ENCODE results near the gene C9orf153. TPM values are rescaled to one million over a fixed set of nuclear protein-coding genes. Genes with fewer than 3 reads are reported as not detected.
A peak's percentile ranks its signal among the peaks of the same experiment; 100 is the strongest.
"Not testable (repeated sequence)": the region's sequence is repeated elsewhere in the genome, so short reads cannot be mapped to it uniquely, and the experiment has no call there.

C9orf153 gene
- total RNA-seq, 1 donor from 2014 or later: not detected

DNA sequence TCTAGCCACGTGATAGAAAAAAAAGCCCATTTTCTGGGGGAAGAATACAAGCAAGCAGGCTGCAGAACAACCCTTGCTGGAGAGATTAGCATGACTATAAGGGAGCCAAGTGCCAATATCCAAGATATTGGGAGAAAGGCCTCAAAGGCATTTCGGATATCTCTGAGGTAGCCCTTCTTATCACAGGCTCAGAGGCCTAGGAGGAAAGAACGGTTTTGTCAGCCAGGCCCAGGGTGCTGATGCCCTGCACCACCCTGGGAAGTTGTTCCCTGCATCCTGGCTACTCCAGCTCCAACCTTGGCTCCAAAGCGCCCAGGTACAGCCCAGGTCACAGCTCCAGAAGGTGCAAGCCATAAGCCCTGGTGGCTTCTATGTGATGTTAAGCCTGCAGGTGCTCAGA lies 66.4 kb downstream of the C9orf153 start:
- DNase-seq (ENCODE audit: low read depth): no peak
- no peak overlapping the region for H3K4me3 ChIP-seq (ENCODE audit: low read depth, low read length)
- TF ChIP-seq, protein P1, sequence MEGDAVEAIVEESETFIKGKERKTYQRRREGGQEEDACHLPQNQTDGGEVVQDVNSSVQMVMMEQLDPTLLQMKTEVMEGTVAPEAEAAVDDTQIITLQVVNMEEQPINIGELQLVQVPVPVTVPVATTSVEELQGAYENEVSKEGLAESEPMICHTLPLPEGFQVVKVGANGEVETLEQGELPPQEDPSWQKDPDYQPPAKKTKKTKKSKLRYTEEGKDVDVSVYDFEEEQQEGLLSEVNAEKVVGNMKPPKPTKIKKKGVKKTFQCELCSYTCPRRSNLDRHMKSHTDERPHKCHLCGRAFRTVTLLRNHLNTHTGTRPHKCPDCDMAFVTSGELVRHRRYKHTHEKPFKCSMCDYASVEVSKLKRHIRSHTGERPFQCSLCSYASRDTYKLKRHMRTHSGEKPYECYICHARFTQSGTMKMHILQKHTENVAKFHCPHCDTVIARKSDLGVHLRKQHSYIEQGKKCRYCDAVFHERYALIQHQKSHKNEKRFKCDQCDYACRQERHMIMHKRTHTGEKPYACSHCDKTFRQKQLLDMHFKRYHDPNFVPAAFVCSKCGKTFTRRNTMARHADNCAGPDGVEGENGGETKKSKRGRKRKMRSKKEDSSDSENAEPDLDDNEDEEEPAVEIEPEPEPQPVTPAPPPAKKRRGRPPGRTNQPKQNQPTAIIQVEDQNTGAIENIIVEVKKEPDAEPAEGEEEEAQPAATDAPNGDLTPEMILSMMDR (conservative IDR thresholded peaks at IDR 0.05; ENCODE audit: low read depth, low read length): no peak

DNA sequence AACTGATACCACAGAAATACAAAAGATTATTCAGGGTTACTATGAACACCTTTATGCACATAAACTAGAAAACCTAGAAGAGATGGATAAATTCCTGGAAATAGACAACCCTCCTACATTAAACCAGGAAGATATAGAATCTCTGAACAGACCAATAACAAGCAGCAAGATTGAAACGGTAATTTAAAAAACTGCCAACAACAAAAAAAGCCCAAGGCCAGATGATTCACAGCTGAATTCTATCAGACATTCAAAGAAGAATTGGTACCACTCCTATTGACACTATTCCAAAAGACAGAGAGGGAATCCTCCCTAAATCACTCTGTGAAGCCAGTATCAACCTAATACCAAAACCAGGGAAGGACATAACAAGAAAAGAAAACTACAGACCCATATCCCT lies 68.8 kb downstream of the C9orf153 start:
- not testable (repeated sequence) for H3K4me3 ChIP-seq (ENCODE audit: low read depth, low read length); DNase-seq (ENCODE audit: low read depth)

DNA sequence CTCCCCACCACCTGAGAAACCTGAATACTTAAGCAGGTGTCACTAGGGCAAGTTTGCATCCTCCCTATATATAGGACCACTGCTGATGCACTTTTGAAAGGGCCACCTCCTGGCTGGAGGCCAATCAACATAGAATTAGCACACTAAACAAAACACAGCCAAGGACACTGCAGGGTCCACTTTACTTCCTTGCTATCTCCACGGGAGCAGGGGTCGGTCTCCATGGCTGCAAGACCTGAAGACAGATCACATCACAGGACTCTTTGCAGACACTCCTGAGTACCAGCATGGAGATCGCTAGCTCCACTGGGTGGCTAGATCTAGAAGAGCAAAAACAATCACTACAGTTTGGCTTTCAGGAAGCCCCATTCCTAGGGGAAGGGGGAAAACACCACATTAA lies 72.3 kb downstream of the C9orf153 start:
- no peak for DNase-seq (ENCODE audit: low read depth)
- H3K4me3 ChIP-seq (ENCODE audit: low read depth, low read length): no peak overlapping the region
- TF ChIP-seq, protein P1 (conservative IDR thresholded peaks at IDR 0.05; ENCODE audit: low read depth, low read length): peak; percentile 41

DNA sequence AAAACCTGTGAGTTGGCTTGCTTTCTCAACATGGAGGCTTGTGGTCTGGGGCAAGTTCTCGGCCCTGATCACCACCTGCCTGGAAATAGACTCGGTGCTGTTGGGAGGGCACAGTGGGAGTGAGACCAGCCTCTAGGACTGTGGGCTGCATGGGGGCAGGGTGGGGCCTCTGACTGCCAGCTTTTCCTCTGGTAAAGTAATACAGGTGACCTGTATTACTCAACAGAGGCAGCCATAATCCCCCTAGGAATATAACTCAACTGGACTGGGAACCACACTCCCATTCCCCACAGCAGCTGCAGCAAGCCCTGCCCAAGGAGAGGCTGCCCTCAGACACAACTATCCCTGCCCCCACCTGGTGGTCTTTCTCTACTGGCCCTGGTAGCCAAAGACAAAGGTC lies 72.8 kb downstream of the C9orf153 start:
- H3K4me3 ChIP-seq (ENCODE audit: low read depth, low read length): no peak overlapping the region
- DNase-seq (ENCODE audit: low read depth): no peak
- TF ChIP-seq, protein P1 (conservative IDR thresholded peaks at IDR 0.05; ENCODE audit: low read depth, low read length): no peak

DNA sequence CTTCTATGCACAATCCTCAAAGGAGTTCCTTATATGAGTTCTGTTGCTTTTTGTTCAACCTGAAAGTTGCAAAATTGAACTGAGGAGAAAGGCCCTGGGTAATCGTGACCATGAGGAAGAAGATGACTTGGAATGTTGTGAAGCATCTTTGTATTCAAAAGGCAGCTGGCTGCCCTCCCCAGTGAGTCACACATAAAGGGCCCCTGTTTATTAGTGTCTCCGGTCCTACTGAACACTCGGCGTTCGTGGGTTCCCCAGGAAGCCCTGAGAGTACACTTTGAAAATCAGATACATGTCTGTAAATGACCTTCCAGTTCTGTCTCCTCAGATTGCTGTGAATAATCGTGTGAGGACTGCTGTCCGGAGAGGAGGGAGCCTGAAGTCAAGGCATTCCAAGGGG lies 73.6 kb downstream of the C9orf153 start:
- TF ChIP-seq, protein P1 (conservative IDR thresholded peaks at IDR 0.05; ENCODE audit: low read depth, low read length): no peak
- H3K4me3 ChIP-seq (ENCODE audit: low read depth, low read length): no peak overlapping the region
- DNase-seq (ENCODE audit: low read depth): no peak

DNA sequence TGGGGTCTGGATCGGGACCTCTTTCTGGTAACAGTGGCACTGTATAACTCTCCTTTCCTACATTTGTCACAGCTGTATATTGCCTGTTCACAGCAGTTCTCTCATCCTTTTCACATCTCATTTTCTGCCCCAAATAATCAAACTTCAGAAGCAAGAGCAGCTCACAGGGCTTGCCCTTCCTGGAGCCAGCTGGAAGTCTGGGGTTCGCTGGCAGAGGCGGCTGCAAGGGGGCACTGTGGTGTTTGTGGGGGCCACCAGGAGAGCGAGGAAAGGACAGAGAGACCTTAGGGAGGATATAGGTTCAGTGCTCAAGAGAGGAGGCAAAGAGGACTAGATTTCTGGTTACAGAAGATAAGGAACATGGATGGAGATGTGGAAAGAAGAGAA lies 75.3 kb downstream of the C9orf153 start:
- DNase-seq (ENCODE audit: low read depth): no peak
- no peak overlapping the region for H3K4me3 ChIP-seq (ENCODE audit: low read depth, low read length)
- TF ChIP-seq, protein P1 (conservative IDR thresholded peaks at IDR 0.05; ENCODE audit: low read depth, low read length): no peak

DNA sequence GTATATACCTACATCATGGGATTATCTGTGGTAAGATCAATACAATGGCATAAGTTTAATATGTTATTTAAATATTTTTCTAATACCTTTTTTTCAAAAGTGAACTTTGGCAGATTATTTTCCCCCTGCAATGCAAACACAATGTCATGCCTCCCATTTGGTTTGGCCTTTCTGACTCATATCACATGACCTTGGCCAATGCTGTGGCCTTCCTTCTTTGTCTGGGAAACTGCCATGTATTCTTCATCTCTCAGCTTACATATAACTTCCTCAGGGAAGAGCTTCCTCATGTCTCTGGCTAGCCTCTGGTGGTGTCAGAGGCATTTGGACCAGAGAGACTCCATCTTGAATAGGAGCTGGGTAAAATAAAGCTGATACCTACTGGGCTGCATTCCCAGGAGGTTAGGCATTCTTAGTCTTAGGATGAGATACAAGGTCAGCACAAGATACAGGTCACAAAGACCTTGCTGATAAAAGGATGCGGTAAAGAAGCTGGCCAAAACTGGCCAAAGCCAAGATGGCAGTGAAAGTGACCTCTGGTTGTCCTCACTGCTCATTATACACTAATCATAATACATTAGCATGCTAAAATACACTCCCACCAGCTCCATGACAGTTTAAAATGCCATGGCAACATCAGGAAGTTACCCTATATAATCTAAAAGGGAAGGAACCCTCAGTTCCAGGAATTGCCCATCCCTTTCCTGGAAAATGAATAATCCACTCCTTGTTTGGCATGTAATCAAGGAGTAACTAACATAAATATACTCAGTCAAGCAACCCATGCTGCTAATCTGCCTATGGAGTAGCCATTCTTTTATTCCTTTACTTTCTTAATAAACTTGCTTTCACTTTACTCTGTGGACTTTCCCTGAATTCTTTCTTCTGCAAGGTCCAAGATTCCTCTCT lies 76.0 kb downstream of the C9orf153 start:
- TF ChIP-seq, protein P1 (conservative IDR thresholded peaks at IDR 0.05; ENCODE audit: low read depth, low read length): no peak
- DNase-seq (ENCODE audit: low read depth): no peak
- H3K4me3 ChIP-seq (ENCODE audit: low read depth, low read length): no peak overlapping the region

Data from epithelial cell of proximal tubule (primary cell).